HepG2 (cell line): ENCODE data around the gene VPS13D. TPM values are rescaled to one million over a fixed set of nuclear protein-coding genes. Genes with fewer than 3 reads are reported as not detected.

Experiments
- ATF2 ChIP-seq: sonication (generic); formaldehyde crosslinking; IDR thresholded peaks from 2 replicates; pipeline ENCODE4 v1.4.0; 2020; ENCODE audit warnings: missing genetic modification reagents
- ATRX ChIP-seq: sonication (generic); formaldehyde crosslinking; IDR thresholded peaks from 2 replicates; pipeline ENCODE4 v1.4.0; 2020; ENCODE audit warnings: missing genetic modification reagents, borderline replicate concordance
- HMGA1 ChIP-seq: sonication (generic); formaldehyde crosslinking; conservative IDR thresholded peaks from 2 replicates; pipeline ENCODE4 v1.4.0; 2020; ENCODE audit warnings: missing genetic modification reagents
- KLF15 ChIP-seq: sonication (generic); formaldehyde crosslinking; IDR thresholded peaks from 2 replicates; pipeline ENCODE4 v1.8.1; 2023; ENCODE audit warnings: borderline replicate concordance, mild to moderate bottlenecking, inconsistent platforms, missing genetic modification reagents, mixed read lengths
- MZF1 ChIP-seq: sonication (generic); formaldehyde crosslinking; IDR thresholded peaks from 2 replicates; pipeline ENCODE4 v1.8.1; 2023; ENCODE audit warnings: mild to moderate bottlenecking, missing genetic modification reagents, borderline replicate concordance
- NFAT5 ChIP-seq: sonication (generic); formaldehyde crosslinking; IDR thresholded peaks from 2 replicates; pipeline ENCODE4 v1.4.0; 2020; ENCODE audit warnings: missing genetic modification reagents
- ONECUT2 ChIP-seq: sonication (generic); formaldehyde crosslinking; IDR thresholded peaks from 2 replicates; pipeline ENCODE4 v1.4.0; 2020; ENCODE audit warnings: missing genetic modification reagents
- PATZ1 ChIP-seq: sonication (generic); formaldehyde crosslinking; IDR thresholded peaks from 2 replicates; pipeline ENCODE4 v1.4.0; 2020; ENCODE audit warnings: missing genetic modification reagents
- PHF20 ChIP-seq: sonication (generic); formaldehyde crosslinking; IDR thresholded peaks from 2 replicates; pipeline ENCODE4 v1.5.0; 2020; ENCODE audit warnings: mild to moderate bottlenecking, missing genetic modification reagents
- PHF21A ChIP-seq: sonication (generic); formaldehyde crosslinking; IDR thresholded peaks from 2 replicates; pipeline ENCODE4 v1.5.0; 2020; ENCODE audit warnings: mild to moderate bottlenecking, missing genetic modification reagents
- RORA ChIP-seq: sonication (generic); formaldehyde crosslinking; IDR thresholded peaks from 2 replicates; pipeline ENCODE4 v1.5.0; 2020; ENCODE audit warnings: mild to moderate bottlenecking, missing genetic modification reagents, moderate library complexity
- TBX2 ChIP-seq: sonication (generic); formaldehyde crosslinking; IDR thresholded peaks from 2 replicates; pipeline ENCODE4 v1.5.0; 2020; ENCODE audit warnings: missing genetic modification reagents, mild to moderate bottlenecking, borderline replicate concordance
- TEAD2 ChIP-seq: sonication (generic); formaldehyde crosslinking; IDR thresholded peaks from 2 replicates; pipeline ENCODE4 v1.9.0; 2021; ENCODE audit warnings: missing genetic modification reagents
- ZFP90 ChIP-seq: sonication (generic); formaldehyde crosslinking; IDR thresholded peaks from 2 replicates; pipeline ENCODE4 v1.8.0; 2022; ENCODE audit warnings: missing genetic modification reagents, mild to moderate bottlenecking, inconsistent platforms, borderline replicate concordance
- ZNF260 ChIP-seq: sonication (generic); formaldehyde crosslinking; IDR thresholded peaks from 2 replicates; pipeline ENCODE4 v1.4.0; 2020; ENCODE audit warnings: missing genetic modification reagents, low read depth, mild to moderate bottlenecking, borderline replicate concordance
- ZNF430 ChIP-seq: sonication (generic); formaldehyde crosslinking; IDR thresholded peaks from 2 replicates; pipeline ENCODE4 v1.9.0; 2021; ENCODE audit warnings: mild to moderate bottlenecking, missing genetic modification reagents
- ZNF776 ChIP-seq: sonication (generic); formaldehyde crosslinking; IDR thresholded peaks from 2 replicates; pipeline ENCODE4 v1.4.0; 2020; ENCODE audit warnings: mild to moderate bottlenecking, missing genetic modification reagents
- ZNF839 ChIP-seq: sonication (generic); formaldehyde crosslinking; IDR thresholded peaks from 2 replicates; pipeline ENCODE4 v1.4.0; 2020; ENCODE audit warnings: missing genetic modification reagents, mild to moderate bottlenecking, borderline replicate concordance
- ZSCAN5A ChIP-seq: sonication (generic); formaldehyde crosslinking; IDR thresholded peaks from 2 replicates; pipeline ENCODE4 v1.8.0; 2022; ENCODE audit warnings: mild to moderate bottlenecking, missing genetic modification reagents, borderline replicate concordance
- polyA plus RNA-seq, 8 experiments: library from polyadenylated mRNA; depleted of rRNA in 3 of 8; stranded (reverse) in 7 of 8; unstranded in 1 of 8; fragments of >200 nt; fragmentation: Illumina TruSeq in 4 of 8; extraction: Trizol in 4 of 8; gene quantifications; 2 replicates each; pipeline versions ENCODE4 v1.2.1 to v1.2.3, GENCODE V29; 2011 to 2016; ENCODE audit warnings: low read depth in 4 of 8, missing spikeins in 1 of 8, mixed read lengths in 1 of 8; ENCODE audit not compliant: insufficient read depth in 1 of 8
- total RNA-seq, 5 experiments: library from RNA; depleted of rRNA; stranded (reverse); fragments of >200 nt; fragmentation: Illumina TruSeq; extraction: Trizol; gene quantifications; 2 replicates each; pipeline ENCODE4 v1.2.3, GENCODE V29; 2016; ENCODE audit warnings: low read depth in 1 of 5

VPS13D gene
- total and polyA plus RNA-seq, 2 of the 13 experiments (the other 11 are each of a cell fraction or from before 2014, with no cell fraction given), result 8.6 to 13.9 TPM

GRCh38 chr1:12528021-12528852 is 298.4 kb downstream of the VPS13D start (continued):
- peak; percentile 91 for TF ChIP-seq TBX2 (CRISPR knock-in tag)
- no peak for TF ChIP-seq NFAT5
- peak; percentile 45; the same call in 1 of the 2 replicates for TF ChIP-seq ONECUT2
- TF ChIP-seq RORA (CRISPR knock-in tag), result 0 out of 2 replicates have a peak, but pooled peaks have one; percentile 21
- TF ChIP-seq ZSCAN5A (CRISPR knock-in tag), result no peak
- TF ChIP-seq PHF21A (CRISPR knock-in tag), result peak; percentile 95
- TF ChIP-seq MZF1 (CRISPR knock-in tag), result no peak
- no peak for TF ChIP-seq ZNF776 (CRISPR knock-in tag)
- no peak for TF ChIP-seq TEAD2
- peak; percentile 76 for TF ChIP-seq ZNF430 (CRISPR knock-in tag)
- peak; percentile 88 for TF ChIP-seq ATF2 (CRISPR knock-in tag)
- TF ChIP-seq PATZ1 (CRISPR knock-in tag), result peak; percentile 84
- TF ChIP-seq HMGA1, result no peak
- no peak for TF ChIP-seq ZNF839 (CRISPR knock-in tag)
- TF ChIP-seq ZNF260 (CRISPR knock-in tag), result no peak
- no peak for TF ChIP-seq KLF15 (CRISPR knock-in tag)
- TF ChIP-seq PHF20 (CRISPR knock-in tag), result no peak
- peak; percentile 75; the same call in 1 of the 2 replicates for TF ChIP-seq ZFP90
- TF ChIP-seq ATRX, result no peak
